GM12878 (cell line): ENCODE data around the gene PLAC8. TPM values are rescaled to one million over a fixed set of nuclear protein-coding genes. Genes with fewer than 3 reads are reported as not detected.

Experiments
- ATAC-seq: fragments of 200-7000 bp; cut with Tn5 transposase; 3 replicates; pipeline ENCODE4 v1.9.1; 2020; ENCODE audit warnings: mild to moderate bottlenecking, moderate library complexity
- BruUV-seq: library from RNA; stranded (reverse); fragments of 400-500 nt; replicated peaks from 2 replicates; lab custom pipeline; 2021; lab: Mats Ljungman, UMichigan
- CTCF ChIA-PET: fragments of 300-600 bp; sonication (Branson Sonifier 250); formaldehyde crosslinking; extraction: SDS; loops from one replicate; lab custom pipeline; 2021; ENCODE audit warnings: inconsistent platforms; lab: Yijun Ruan, JAX
- POLR2A ChIA-PET: fragments of 350-600 bp; formaldehyde crosslinking; extraction: SDS; loops from one replicate; lab custom pipeline; 2021; ENCODE audit warnings: inconsistent platforms; lab: Charles Lee
- RAD21 ChIA-PET: fragments of 300-600 bp; sonication (Branson Sonifier 250); formaldehyde crosslinking; loops from one replicate; lab custom pipeline; 2023; ENCODE audit warnings: antibody characterized with exemption; ENCODE audit not compliant: unreplicated experiment; lab: Charles Lee
- SMC1A ChIA-PET: fragments of 300-600 bp; sonication (Branson Sonifier 250); formaldehyde crosslinking; loops from one replicate; lab custom pipeline; 2023; ENCODE audit not compliant: unreplicated experiment, uncharacterized antibody; lab: Charles Lee
- DNase-seq: peaks from one replicate; pipeline ENCODE4 v3.0.0-alpha.2; 2011; ENCODE audit warnings: low read depth, low spot score
- FAIRE-seq: peaks from 3 replicates; lab custom pipeline; 2011; peaks lifted over from hg19 to GRCh38; lab: Jason Lieb, UNC
- H2AFZ ChIP-seq: 2 replicates; pipeline ENCODE4 v1.6.0; 2011; ENCODE audit warnings: low read depth, low read length, control low read depth; ENCODE audit not compliant: control insufficient read depth
- H3K27ac ChIP-seq: 2 replicates; pipeline ENCODE4 v1.5.1; 2011; ENCODE audit warnings: control low read depth; ENCODE audit not compliant: control insufficient read depth, insufficient read depth
- H3K27me3 ChIP-seq, 2 experiments: replicated peaks in 1 of 2; 2 replicates each; pipeline versions ENCODE4 v1.6.0 to v1.6.1; 2011; ENCODE audit warnings: low read length in 1 of 2; ENCODE audit not compliant: control insufficient read depth in 2 of 2, insufficient read depth in 2 of 2
- H3K36me3 ChIP-seq, 2 experiments: 2 replicates each; pipeline ENCODE4 v1.5.1; 2011; ENCODE audit warnings: low read length in 1 of 2; ENCODE audit not compliant: control insufficient read depth in 2 of 2, insufficient read depth in 2 of 2
- H3K4me1 ChIP-seq: 2 replicates; pipeline ENCODE4 v1.6.1; 2011; ENCODE audit warnings: mild to moderate bottlenecking, low read length, moderate library complexity, mixed read lengths; ENCODE audit not compliant: control insufficient read depth, insufficient read depth
- H3K4me2 ChIP-seq: 2 replicates; pipeline ENCODE4 v1.6.0; 2011; ENCODE audit warnings: control low read depth; ENCODE audit not compliant: control insufficient read depth, insufficient read depth
- H3K4me3 ChIP-seq: fragments of 200-600 bp; sonication (generic); 2 replicates; pipeline ENCODE4 v1.5.1; 2016
- H3K79me2 ChIP-seq: 2 replicates; pipeline ENCODE4 v1.6.0; 2011; ENCODE audit warnings: low read length; ENCODE audit not compliant: control insufficient read depth, insufficient read depth
- H3K9ac ChIP-seq: 2 replicates; pipeline ENCODE4 v1.8.0; 2011; ENCODE audit warnings: low read length, control low read depth, mixed read lengths; ENCODE audit not compliant: control insufficient read depth, insufficient read depth
- H3K9me3 ChIP-seq: replicated peaks from 3 replicates; pipeline ENCODE4 v1.5.1; 2011; ENCODE audit warnings: mild to moderate bottlenecking, low read length; ENCODE audit not compliant: control insufficient read depth, insufficient read depth
- H4K20me1 ChIP-seq: 2 replicates; pipeline ENCODE4 v1.6.0; 2011; ENCODE audit not compliant: control insufficient read depth, insufficient read depth
- ASH2L ChIP-seq: fragments of 300-600, 200-600 bp; sonication (generic); IDR thresholded peaks from 2 replicates; pipeline ENCODE4 v1.6.1; 2017; ENCODE audit warnings: low read depth, mild to moderate bottlenecking, borderline replicate concordance
- BMI1 ChIP-seq: fragments of 450-650 bp; IDR thresholded peaks from 2 replicates; pipeline ENCODE4 v1.6.1; 2016; ENCODE audit warnings: mild to moderate bottlenecking, moderate library complexity, borderline replicate concordance
- CBFB ChIP-seq: IDR thresholded peaks from 2 replicates; pipeline ENCODE4 v1.6.1; 2016; ENCODE audit warnings: antibody characterized with exemption, low read depth
- GABPA ChIP-seq: IDR thresholded peaks from 2 replicates; pipeline ENCODE4 v1.6.1; 2014; ENCODE audit warnings: antibody characterized with exemption, low read depth, mild to moderate bottlenecking, inconsistent platforms
- HDGF ChIP-seq: fragments of 450-650 bp; IDR thresholded peaks from 2 replicates; pipeline ENCODE4 v1.6.1; 2016; ENCODE audit warnings: antibody characterized with exemption
- PAX8 ChIP-seq: fragments of 450-650 bp; IDR thresholded peaks from 2 replicates; pipeline ENCODE4 v1.6.1; 2017; ENCODE audit warnings: mild to moderate bottlenecking, moderate library complexity
- POLR2AphosphoS5 ChIP-seq: IDR thresholded peaks from 2 replicates; pipeline ENCODE4 v1.6.1; 2011; ENCODE audit warnings: mild to moderate bottlenecking, low read length, inconsistent platforms
- WGBS: methylation state at CpG from one replicate; pipeline ENCODE4 v1.1.6; 2016; ENCODE audit warnings: low lambda C conversion rate; ENCODE audit not compliant: insufficient replicate concordance, insufficient coverage; ENCODE audit errors: missing lambda C conversion rate; 5-methylcytosine and 5-hydroxymethylcytosine counted together
- in situ Hi-C: fragments of 300-500 bp; cut with MboI; formaldehyde crosslinking; loops from 9 replicates; pipeline ENCODE4 v1.14.3; 2018; ENCODE audit warnings: mixed read lengths
- intact Hi-C: fragments of 100-400 bp; cut with micrococcal nuclease; formaldehyde crosslinking; loops from one replicate; pipeline ENCODE4 v1.14.2; 2022; ENCODE audit not compliant: unreplicated experiment
- polyA plus RNA-seq, 11 experiments: library from polyadenylated mRNA; depleted of rRNA in 4 of 11; unstranded in 6 of 11; stranded (reverse) in 5 of 11; fragments of >200 nt; fragmentation: Nextera tagmentation in 4 of 11; fragmentation: Illumina TruSeq in 1 of 11; extraction: Ambion mirVana in 4 of 11; extraction: Trizol in 1 of 11; gene quantifications; 1 replicate in 1 of 11; 2 replicates in 10 of 11; pipeline versions ENCODE4 v1.2.1 to v1.2.3, GENCODE V29; 2011 to 2016; ENCODE audit warnings: inconsistent platforms in 2 of 11, missing spikeins in 2 of 11, low read depth in 1 of 11
- total RNA-seq, 4 experiments: library from RNA; depleted of rRNA in 3 of 4; stranded (reverse); fragments of >200 nt in 3 of 4; fragmentation: Illumina TruSeq in 1 of 4; extraction: Trizol in 1 of 4; gene quantifications; 2 replicates each; pipeline versions ENCODE4 v1.2.1 to v1.2.3, GENCODE V29; 2013 to 2021
- TF ChIP-seq, protein P1 (sequence below): fragments of 450-650 bp; IDR thresholded peaks from 2 replicates; pipeline ENCODE4 v1.6.1; 2014; ENCODE audit warnings: mild to moderate bottlenecking
- TF ChIP-seq, protein P2 (sequence below): fragments of 450-650 bp; IDR thresholded peaks from 2 replicates; pipeline ENCODE4 v1.6.1; 2018; ENCODE audit warnings: borderline replicate concordance, mild to moderate bottlenecking; ENCODE audit not compliant: partially characterized antibody
- TF ChIP-seq, protein P3 (sequence below): IDR thresholded peaks from 2 replicates; pipeline ENCODE4 v1.6.1; 2012; ENCODE audit warnings: mild to moderate bottlenecking, low read depth, low read length

Gene PLAC8
- total and polyA plus RNA-seq, 10 of the 15 experiments (the other 5 are each of a cell fraction or from before 2014, with no cell fraction given), result 214 to 841 (median 348) TPM

DNA sequence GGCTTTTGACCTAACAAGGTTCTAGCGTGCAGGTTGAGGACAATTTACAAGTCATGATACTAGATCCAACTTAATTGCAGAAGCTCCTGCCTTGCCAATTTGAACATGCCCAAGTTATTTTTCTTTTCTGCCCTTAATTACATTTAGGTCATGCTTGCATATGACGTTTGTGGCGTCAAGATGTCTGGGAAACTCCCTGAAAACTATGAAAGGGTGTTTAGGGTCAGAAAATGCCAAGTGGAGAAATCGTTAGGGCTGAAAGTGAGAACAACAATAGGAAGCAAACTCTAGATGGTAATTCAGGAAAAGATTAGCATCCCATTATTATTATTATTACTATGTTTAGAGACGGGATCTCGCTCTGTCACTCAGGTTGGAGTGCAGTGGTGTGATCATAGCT, 38.2 kb upstream of the PLAC8 start:
- ATAC-seq (no peak), DNase-seq (no peak), FAIRE-seq (no peak)
- ChIA-PET RAD21 (interaction anchor here (0.8 to 1.5 kb wide), 5 partner anchors 21 to 65 kb away, joined by 3 to 7 read pairs (median 5); no protein-coding TSS in a partner anchor), SMC1A (interaction anchor here (0.6 to 2.5 kb wide), 13 partner anchors 10 to 128 kb away, joined by 3 to 8 read pairs (median 5); partner anchors contain the start of gene PLAC8), CTCF (interaction anchor here (1.3 to 1.6 kb wide), 2 partner anchors 10 to 65 kb away, joined by 3 to 6 read pairs; no protein-coding TSS in a partner anchor), POLR2A (interaction anchor here (0.6 to 1.5 kb wide), 2 partner anchors 8 to 132 kb away, joined by 3 read pairs; partner anchors contain the start of gene COQ2)
- H3K27me3 ChIP-seq, result no peaks in the 10 kb centered on the region
- intact Hi-C loops, result no loop called here
- no peak overlapping the region; the same call in 1 of the 2 replicates for H3K27ac ChIP-seq
- WGBS, result 51% methylated on average over 6 of the region's 6 CpGs
- no peak overlapping the region for H2AFZ ChIP-seq
- TF ChIP-seq ASH2L (no peak), CBFB (no peak)
- TF ChIP-seq, protein P1, sequence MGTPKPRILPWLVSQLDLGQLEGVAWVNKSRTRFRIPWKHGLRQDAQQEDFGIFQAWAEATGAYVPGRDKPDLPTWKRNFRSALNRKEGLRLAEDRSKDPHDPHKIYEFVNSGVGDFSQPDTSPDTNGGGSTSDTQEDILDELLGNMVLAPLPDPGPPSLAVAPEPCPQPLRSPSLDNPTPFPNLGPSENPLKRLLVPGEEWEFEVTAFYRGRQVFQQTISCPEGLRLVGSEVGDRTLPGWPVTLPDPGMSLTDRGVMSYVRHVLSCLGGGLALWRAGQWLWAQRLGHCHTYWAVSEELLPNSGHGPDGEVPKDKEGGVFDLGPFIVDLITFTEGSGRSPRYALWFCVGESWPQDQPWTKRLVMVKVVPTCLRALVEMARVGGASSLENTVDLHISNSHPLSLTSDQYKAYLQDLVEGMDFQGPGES, result no peak
- no peaks in the 10 kb centered on the region for H4K20me1 ChIP-seq
- peaks cover 3% of the 10 kb centered on the region; the same call in 1 of the 2 replicates for H3K4me1 ChIP-seq
- H3K79me2 ChIP-seq, result no peaks in the 10 kb centered on the region
- no TSS peak for BruUV-seq
- in situ Hi-C loops, result no loop called here
- H3K36me3 ChIP-seq, result no peaks in the 10 kb centered on the region
- H3K4me2 ChIP-seq, result no peak overlapping the region
- no peak overlapping the region for H3K9ac ChIP-seq
- peaks cover 5% of the 10 kb centered on the region; the same call in 2 of the 3 replicates for H3K9me3 ChIP-seq
- no peak overlapping the region for H3K4me3 ChIP-seq

DNA sequence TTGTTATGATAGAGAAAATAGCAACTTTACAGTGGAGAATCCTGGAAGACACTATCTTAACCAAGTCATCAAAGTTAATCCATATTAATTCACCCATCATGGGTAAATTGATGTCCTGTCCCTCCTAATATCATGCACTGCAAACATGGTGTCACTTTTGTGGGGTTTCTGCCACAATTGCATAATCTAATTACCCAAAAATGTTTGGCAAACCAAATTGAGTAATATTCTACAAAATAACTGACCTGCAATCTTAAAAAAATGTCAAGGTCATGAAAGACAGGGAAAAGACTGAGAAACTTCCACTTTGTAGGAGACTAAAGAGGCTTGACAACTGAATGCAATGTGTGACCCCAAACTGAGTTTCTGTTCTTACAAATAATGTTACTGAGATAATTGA, 37.1 kb upstream of the PLAC8 start:
- ChIA-PET CTCF (interaction anchor here (2.0 kb wide), 1 partner anchor 14 kb away, joined by 4 read pairs; no protein-coding TSS in a partner anchor), RAD21 (no interaction called here), SMC1A (interaction anchor here (1.0 to 2.6 kb wide), 4 partner anchors 10 to 39 kb away, joined by 3 to 9 read pairs (median 5); partner anchors contain the start of gene PLAC8), POLR2A (no interaction called here)
- H3K4me1 ChIP-seq, result peaks cover 3% of the 10 kb centered on the region; the same call in 1 of the 2 replicates
- in situ Hi-C loops, result no loop called here
- ATAC-seq (no peak), FAIRE-seq (no peak), DNase-seq (no peak)
- no peaks in the 10 kb centered on the region for H3K27me3 ChIP-seq
- H3K9ac ChIP-seq, result no peak overlapping the region
- intact Hi-C loops, result no loop called here
- H3K4me3 ChIP-seq, result no peak overlapping the region
- no peak overlapping the region for H3K4me2 ChIP-seq
- no peak overlapping the region for H3K27ac ChIP-seq
- no TSS peak for BruUV-seq
- no peaks in the 10 kb centered on the region for H3K36me3 ChIP-seq
- H3K9me3 ChIP-seq, result peaks cover 5% of the 10 kb centered on the region; the same call in 2 of the 3 replicates
- H3K79me2 ChIP-seq, result no peaks in the 10 kb centered on the region
- H4K20me1 ChIP-seq, result no peaks in the 10 kb centered on the region
- H2AFZ ChIP-seq, result no peak overlapping the region
- TF ChIP-seq GABPA (no peak), HDGF (no peak), BMI1 (no peak), POLR2AphosphoS5 (no peak), PAX8 (no peak)
- TF ChIP-seq, protein P2, sequence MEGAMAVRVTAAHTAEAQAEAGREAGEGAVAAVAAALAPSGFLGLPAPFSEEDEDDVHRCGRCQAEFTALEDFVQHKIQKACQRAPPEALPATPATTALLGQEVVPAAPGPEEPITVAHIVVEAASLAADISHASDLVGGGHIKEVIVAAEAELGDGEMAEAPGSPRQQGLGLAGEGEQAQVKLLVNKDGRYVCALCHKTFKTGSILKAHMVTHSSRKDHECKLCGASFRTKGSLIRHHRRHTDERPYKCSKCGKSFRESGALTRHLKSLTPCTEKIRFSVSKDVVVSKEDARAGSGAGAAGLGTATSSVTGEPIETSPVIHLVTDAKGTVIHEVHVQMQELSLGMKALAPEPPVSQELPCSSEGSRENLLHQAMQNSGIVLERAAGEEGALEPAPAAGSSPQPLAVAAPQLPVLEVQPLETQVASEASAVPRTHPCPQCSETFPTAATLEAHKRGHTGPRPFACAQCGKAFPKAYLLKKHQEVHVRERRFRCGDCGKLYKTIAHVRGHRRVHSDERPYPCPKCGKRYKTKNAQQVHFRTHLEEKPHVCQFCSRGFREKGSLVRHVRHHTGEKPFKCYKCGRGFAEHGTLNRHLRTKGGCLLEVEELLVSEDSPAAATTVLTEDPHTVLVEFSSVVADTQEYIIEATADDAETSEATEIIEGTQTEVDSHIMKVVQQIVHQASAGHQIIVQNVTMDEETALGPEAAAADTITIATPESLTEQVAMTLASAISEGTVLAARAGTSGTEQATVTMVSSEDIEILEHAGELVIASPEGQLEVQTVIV, result no peak
- TF ChIP-seq, protein P3, sequence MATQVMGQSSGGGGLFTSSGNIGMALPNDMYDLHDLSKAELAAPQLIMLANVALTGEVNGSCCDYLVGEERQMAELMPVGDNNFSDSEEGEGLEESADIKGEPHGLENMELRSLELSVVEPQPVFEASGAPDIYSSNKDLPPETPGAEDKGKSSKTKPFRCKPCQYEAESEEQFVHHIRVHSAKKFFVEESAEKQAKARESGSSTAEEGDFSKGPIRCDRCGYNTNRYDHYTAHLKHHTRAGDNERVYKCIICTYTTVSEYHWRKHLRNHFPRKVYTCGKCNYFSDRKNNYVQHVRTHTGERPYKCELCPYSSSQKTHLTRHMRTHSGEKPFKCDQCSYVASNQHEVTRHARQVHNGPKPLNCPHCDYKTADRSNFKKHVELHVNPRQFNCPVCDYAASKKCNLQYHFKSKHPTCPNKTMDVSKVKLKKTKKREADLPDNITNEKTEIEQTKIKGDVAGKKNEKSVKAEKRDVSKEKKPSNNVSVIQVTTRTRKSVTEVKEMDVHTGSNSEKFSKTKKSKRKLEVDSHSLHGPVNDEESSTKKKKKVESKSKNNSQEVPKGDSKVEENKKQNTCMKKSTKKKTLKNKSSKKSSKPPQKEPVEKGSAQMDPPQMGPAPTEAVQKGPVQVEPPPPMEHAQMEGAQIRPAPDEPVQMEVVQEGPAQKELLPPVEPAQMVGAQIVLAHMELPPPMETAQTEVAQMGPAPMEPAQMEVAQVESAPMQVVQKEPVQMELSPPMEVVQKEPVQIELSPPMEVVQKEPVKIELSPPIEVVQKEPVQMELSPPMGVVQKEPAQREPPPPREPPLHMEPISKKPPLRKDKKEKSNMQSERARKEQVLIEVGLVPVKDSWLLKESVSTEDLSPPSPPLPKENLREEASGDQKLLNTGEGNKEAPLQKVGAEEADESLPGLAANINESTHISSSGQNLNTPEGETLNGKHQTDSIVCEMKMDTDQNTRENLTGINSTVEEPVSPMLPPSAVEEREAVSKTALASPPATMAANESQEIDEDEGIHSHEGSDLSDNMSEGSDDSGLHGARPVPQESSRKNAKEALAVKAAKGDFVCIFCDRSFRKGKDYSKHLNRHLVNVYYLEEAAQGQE, result no peak
